GM18867 (cell line): Measurements from ENCODE around the gene SNX17.
A peak's percentile ranks its signal among the peaks of the same experiment; 100 is the strongest.
"Not testable (repeated sequence)": the region's sequence is repeated elsewhere in the genome, so short reads cannot be mapped to it uniquely, and the experiment has no call there.

ENCODE experiments used
- ATAC-seq: cut with Tn5 transposase; IDR thresholded peaks from one replicate; pipeline ENCODE4 v1.9.1; 2021; ENCODE audit warnings: mild to moderate bottlenecking, moderate library complexity; ENCODE audit not compliant: unreplicated experiment

SNX17 gene, protein sequence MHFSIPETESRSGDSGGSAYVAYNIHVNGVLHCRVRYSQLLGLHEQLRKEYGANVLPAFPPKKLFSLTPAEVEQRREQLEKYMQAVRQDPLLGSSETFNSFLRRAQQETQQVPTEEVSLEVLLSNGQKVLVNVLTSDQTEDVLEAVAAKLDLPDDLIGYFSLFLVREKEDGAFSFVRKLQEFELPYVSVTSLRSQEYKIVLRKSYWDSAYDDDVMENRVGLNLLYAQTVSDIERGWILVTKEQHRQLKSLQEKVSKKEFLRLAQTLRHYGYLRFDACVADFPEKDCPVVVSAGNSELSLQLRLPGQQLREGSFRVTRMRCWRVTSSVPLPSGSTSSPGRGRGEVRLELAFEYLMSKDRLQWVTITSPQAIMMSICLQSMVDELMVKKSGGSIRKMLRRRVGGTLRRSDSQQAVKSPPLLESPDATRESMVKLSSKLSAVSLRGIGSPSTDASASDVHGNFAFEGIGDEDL

DNA sequence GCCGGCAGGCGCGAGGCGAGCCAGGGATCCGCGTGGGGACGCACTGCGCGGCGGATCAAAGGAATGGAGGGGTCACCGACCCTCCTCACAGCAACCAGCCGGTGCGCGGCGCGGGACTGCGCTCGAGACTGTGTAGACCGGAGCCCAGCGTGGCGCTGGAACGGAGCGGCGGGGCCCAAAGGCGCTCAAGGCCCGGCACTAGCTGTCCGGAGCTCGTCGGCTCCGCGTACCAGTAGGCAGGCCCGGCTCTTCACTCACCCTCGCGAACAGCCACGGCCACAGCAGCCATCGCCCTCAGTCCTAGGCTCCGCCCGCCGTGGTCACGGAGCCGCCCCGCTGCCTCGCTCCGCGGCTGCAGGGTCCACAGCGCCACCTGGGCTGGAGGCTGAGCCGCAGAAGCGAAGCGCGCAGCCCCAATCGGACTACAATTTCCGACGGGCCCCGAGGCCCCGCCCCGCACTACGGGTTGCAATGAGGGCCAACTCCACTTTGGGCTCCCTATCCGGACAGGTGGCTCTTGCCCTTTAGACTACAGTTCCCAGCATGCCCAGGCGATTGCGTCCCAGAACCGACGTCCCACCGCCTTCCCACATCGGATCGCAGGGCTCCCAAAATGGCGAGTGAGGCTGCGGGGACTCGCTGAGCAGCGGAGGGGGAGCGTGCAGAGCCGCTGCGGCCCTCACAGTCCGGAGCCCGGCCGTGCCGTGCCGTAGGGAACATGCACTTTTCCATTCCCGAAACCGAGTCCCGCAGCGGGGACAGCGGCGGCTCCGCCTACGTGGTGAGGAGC is at the start of gene SNX17, which contains the start of gene EIF2B4:
Gene SNX17 (plus strand): TSS at position 591 of the 790 bp plus-strand sequence. CDS start 128 bp downstream, at position 719.
Gene EIF2B4 (minus strand): TSS at position 313 of the 790 bp plus-strand sequence. CDS start 24 bp downstream, at position 289.
- ATAC-seq: peak; percentile 87

DNA sequence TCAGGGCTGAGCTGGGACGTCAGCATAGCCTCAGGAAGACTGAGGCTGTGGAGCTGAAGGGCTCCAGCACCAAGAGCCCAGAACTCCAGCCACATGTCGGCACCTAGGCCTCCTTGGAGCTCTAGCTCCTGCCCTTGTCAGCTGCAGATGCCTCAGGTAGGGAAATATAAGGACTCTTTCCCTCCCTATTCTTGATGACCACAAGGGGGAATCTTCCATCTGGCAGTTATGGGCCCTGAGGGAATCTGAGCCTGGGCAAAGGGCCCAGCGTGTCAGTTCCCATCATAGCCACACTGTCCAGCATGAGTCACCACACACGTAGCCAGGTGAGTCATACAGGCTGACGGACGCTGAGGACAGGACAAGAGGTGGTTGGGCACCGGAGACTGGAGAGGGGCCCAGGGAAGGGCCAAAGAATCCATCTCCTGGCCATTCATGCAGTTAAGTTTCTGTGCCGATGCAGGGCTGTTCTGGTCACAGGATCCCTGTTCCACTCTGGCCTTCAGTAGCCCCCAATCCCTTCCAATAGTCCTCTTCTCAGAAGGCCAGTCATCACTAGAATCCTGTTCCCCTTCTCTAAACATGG is 49.4 kb upstream of the SNX17 start:
- ATAC-seq: no peak

GRCh38 chr2:27322301-27322765 is 48.1 kb upstream of the SNX17 start:
- no peak for ATAC-seq

DNA sequence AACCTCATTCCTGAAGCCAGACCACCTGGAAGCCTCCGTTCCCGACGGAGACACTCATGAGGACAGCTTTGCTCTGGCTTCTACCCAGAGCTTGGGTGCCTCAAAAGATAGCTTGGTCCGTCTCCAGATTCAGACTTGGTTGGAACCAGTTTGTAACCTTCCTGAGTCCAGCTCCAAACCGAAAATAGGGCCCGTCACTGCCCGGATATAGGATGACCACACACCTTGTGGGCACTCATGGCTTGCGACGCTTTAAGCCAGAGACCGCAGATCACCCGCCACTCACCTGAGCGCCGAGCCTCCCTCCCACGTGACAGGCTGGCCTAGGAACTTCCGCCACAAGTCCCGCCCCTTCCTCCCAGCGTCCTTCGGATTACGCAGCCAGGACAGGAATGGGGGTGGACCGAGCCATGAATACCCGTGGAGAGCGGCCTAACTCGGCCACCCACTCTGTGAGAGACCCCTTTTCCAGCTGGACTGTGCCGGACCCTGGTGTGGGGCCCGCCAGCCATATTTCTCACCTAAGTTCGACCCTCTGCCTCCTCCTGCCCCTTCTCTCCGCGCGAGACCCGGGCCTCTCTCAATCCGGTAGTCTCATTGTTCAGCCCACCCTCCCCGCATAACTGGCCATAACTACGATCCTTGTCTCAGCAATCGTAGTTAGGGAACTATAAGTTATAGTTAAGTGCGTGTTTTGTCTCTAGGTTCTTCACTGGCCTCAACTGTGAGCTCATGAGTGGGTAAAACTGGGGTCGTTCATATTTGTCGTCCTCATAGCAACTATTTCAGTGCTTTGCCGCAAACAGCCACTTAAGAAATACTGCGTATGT is 47.4 kb upstream of the SNX17 start, which contains the start of gene MPV17:
Gene MPV17 (minus strand): TSS at position 332 of the 830 bp plus-strand sequence. CDS start 580 bp downstream, outside the sequence.
- peak; percentile 82 for ATAC-seq

DNA sequence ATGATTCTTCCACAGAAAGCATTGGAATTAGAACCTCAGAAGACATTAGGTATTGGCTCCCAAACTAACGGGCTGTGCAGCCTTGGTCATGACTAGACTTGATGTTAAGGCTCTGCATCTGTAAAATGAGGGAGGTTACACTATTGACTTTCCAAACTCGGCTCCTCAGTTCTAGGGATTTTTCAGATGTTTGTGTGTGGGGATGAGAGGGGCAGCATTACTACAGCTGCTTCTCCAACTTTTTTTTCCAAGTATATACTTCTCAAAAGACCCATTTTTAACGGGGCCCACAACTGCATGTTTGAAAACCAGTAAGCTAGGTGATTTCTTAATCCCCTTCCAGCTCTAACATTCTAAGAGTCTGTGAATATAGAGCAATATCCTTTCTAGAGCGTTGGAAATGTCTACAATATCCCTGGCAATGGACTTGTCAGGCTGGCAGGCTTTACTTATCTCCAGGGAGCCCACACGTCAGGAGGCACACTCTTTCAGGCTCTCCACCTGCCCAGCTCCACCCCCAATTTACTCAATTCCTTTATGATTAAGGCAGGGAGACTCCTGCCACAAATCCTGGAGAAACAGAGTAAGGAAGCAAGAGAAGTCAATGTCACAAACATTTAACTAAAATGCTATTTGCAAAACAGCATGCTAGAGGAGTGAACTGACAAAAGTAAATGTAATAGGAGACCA is 46.7 kb upstream of the SNX17 start:
- ATAC-seq: no peak

- no peak for ATAC-seq
Observed at GRCh38 chr2:27324720-27325119, 45.7 kb upstream of the SNX17 start.

- no peak for ATAC-seq
Observed at GRCh38 chr2:27335311-27335710, 35.1 kb upstream of the SNX17 start.

DNA sequence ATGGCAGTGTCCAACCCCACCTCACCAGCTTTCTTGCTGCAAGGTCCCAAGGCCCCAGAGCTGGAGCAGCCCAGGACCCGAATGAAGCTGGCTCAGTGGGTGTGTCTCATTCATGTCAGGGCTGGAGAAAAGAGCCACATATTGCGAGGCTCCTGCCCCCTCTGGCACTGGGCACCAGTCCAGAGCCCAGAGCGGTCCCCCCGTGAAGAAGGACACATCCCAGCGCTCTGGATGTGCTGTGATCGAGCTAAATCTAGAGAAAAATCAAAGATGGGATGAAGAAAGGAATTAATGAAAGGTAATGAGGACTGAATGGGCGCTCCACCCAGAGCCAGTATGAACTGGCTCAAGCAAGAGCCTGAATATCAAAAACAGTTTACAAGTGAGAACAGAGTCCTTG is 34.2 kb upstream of the SNX17 start:
- no peak for ATAC-seq

- no peak for ATAC-seq
Observed at GRCh38 chr2:27347641-27348040, 22.8 kb upstream of the SNX17 start.

DNA sequence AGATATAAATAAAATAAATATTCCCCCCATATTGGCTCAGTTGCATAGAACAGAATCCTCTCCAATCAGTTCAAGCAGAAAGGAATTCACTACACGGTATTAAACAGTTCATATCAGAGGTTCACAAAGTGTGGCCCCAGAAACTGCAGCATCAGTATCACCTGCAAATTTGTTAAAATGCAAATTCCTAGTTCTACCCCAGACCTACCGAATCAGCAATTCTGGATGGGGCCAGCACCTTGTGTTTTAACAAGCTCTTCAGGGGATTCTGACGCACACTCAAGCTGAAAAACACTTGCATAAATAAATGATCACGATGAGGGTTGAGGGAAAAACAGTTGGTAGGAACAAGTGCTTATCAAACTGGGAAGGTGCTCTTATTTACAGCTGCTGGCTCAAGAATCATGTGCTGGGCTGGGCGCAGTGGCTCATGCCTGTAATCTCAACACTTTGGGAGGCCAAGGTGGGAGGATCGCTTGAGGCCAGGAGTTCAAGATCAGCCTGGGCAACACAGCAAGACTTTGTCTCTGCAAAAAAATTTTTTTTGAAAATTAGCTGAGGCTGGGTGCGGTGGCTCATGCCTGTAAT is 20.2 kb upstream of the SNX17 start:
- ATAC-seq: no peak

GRCh38 chr2:27351802-27352598 is 18.4 kb upstream of the SNX17 start:
- ATAC-seq: no peak

GRCh38 chr2:27353386-27353761 is 17.0 kb upstream of the SNX17 start:
- ATAC-seq: not testable (repeated sequence)

DNA sequence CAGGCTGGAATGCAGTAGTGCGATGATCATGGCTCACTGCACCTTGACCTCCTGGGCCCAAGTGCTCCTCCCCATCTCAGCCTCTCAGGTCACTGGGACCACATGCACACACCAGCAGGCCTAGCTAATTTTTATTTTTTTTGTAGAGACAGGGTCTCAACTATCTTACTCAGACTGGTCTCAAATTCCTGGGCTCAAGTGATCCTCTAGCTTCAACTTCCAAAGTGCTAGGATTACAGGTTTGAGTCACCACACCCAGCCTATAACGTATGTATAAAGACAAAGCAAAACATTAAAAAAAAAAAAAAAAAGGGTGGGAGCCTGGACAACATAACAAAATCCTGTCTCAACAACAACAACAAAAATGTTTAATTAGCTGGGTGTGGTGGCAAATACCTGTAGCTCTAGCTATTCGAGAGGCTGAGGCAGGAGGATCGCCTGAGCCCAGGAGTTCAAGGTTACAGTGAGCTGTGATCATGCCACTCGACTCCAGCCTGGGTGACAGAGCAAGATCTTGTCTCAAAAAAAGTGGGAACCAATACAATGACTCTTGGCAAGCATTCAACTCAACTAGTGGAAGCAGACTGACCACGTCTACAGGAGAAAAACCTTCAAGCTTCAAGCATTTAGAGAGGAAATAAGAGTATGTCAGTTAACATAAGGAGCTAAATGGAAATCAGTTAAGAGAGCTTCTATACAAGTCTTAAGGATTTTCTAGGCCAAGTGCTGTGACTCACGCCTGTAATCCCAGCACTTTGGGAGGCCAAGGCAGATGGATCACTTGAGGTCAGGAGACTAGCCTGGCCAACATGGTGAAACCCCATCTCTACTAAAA is 16.4 kb upstream of the SNX17 start:
- no peak for ATAC-seq

GRCh38 chr2:27354597-27354927 is 15.9 kb upstream of the SNX17 start:
- ATAC-seq: no peak

DNA sequence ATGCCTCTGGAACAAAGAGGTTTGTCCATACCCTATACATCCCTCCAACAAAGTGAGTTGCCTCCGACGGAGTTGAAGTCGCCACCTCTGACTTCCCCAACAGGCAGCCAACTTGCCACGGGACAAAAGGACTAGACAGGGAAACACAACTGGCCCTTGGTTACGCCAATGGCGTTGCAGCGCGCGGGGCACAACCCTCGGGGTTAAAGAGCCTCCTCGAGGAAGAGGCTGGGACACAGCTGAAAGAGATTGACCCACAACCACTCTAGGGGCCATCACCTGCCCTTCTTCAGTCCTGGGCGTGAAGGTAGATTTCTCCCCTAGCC is 14.4 kb upstream of the SNX17 start:
- ATAC-seq: no peak

GRCh38 chr2:27356382-27357181 is 13.8 kb upstream of the SNX17 start, which contains the start of gene GTF3C2:
Gene GTF3C2, minus strand, starts transcription at chr2:27356764. Its CDS starts 13,210 bp downstream, at chr2:27343554.
- peak; percentile 82 for ATAC-seq
